HEK293 (cell line): ENCODE data around the gene CREG2.
"Not testable (repeated sequence)": the region's sequence is repeated elsewhere in the genome, so short reads cannot be mapped to it uniquely, and the experiment has no call there.

Experiments
- CTCF ChIA-PET: fragments of 350-600 bp; formaldehyde crosslinking; extraction: SDS; loops from one replicate; lab custom pipeline; 2021; ENCODE audit warnings: antibody characterized with exemption; lab: Yijun Ruan, JAX
- POLR2A ChIA-PET: fragments of 300-600 bp; formaldehyde crosslinking; extraction: SDS; loops from one replicate; lab custom pipeline; 2020; ENCODE audit warnings: antibody characterized with exemption, inconsistent platforms; lab: Yijun Ruan, JAX
- H3K27ac ChIP-seq: fragments of 200-500 bp; sonication (Bioruptor generic); 2 replicates; pipeline ENCODE4 v1.5.1; 2014; ENCODE audit warnings: low read depth, low read length, control low read depth, inconsistent platforms; ENCODE audit errors: extremely low read depth
- H3K36me3 ChIP-seq, 2 experiments: fragments of 200-500 bp in 1 of 2; sonication (Bioruptor generic) in 1 of 2; 1 replicate in 1 of 2; 2 replicates in 1 of 2; pipeline ENCODE4 v1.5.1; 2014 to 2017; ENCODE audit warnings: inconsistent platforms in 2 of 2, low read length in 2 of 2; ENCODE audit not compliant: control insufficient read depth in 2 of 2, insufficient read depth in 1 of 2
- H3K4me1 ChIP-seq: fragments of 200-500 bp; sonication (Bioruptor generic); 2 replicates; pipeline ENCODE4 v1.5.1; 2014; ENCODE audit warnings: mild to moderate bottlenecking, low read length, inconsistent platforms; ENCODE audit not compliant: control insufficient read depth, insufficient read depth
- H3K4me3 ChIP-seq: 2 replicates; pipeline ENCODE4 v1.5.1; 2011; ENCODE audit warnings: low read depth, mild to moderate bottlenecking, control low read depth, low read length, moderate library complexity
- H3K9me3 ChIP-seq: fragments of 200-500 bp; sonication (Bioruptor generic); 2 replicates; pipeline ENCODE4 v1.5.1; 2014; ENCODE audit warnings: low read depth, low read length, inconsistent platforms; ENCODE audit not compliant: control insufficient read depth, insufficient read depth
- GLI2 ChIP-seq: fragments of 450-650 bp; formaldehyde crosslinking; IDR thresholded peaks from 2 replicates; pipeline ENCODE4; 2017; ENCODE audit warnings: missing biosample characterization, missing genetic modification characterization, low read depth, borderline replicate concordance
- GLIS1 ChIP-seq: fragments of 450-650 bp; formaldehyde crosslinking; IDR thresholded peaks from 2 replicates; pipeline ENCODE4 v1.5.1; 2016; ENCODE audit warnings: missing biosample characterization, missing genetic modification characterization
- HOXC10 ChIP-seq: sonication (generic); formaldehyde crosslinking; IDR thresholded peaks from 2 replicates; pipeline ENCODE4 v1.8.1; 2023; ENCODE audit warnings: mild to moderate bottlenecking, missing genetic modification reagents
- KLF16 ChIP-seq: fragments of 450-650 bp; formaldehyde crosslinking; IDR thresholded peaks from 2 replicates; pipeline ENCODE4 v1.5.1; 2017; ENCODE audit warnings: missing biosample characterization, missing genetic modification characterization
- KLF9 ChIP-seq: fragments of 450-650 bp; formaldehyde crosslinking; IDR thresholded peaks from 2 replicates; pipeline ENCODE4 v1.5.1; 2016; ENCODE audit warnings: missing biosample characterization, missing genetic modification characterization, low read depth
- PRDM4 ChIP-seq: fragments of 450-650 bp; formaldehyde crosslinking; IDR thresholded peaks from 2 replicates; pipeline ENCODE4 v1.5.1; 2017; ENCODE audit warnings: missing biosample characterization, missing genetic modification characterization
- WT1 ChIP-seq: fragments of 450-650 bp; formaldehyde crosslinking; IDR thresholded peaks from 2 replicates; pipeline ENCODE4 v1.5.1; 2016; ENCODE audit warnings: missing biosample characterization, missing genetic modification characterization
- ZBTB11 ChIP-seq: fragments of 450-650 bp; formaldehyde crosslinking; conservative IDR thresholded peaks from 2 replicates; pipeline ENCODE4 v1.5.1; 2016; ENCODE audit warnings: low read depth, missing biosample characterization, missing genetic modification characterization
- ZBTB44 ChIP-seq: fragments of 450-650 bp; IDR thresholded peaks from 2 replicates; pipeline ENCODE4 v1.5.1; 2018; ENCODE audit warnings: missing biosample characterization, mild to moderate bottlenecking, missing genetic modification characterization
- ZBTB48 ChIP-seq: fragments of 450-650 bp; formaldehyde crosslinking; IDR thresholded peaks from 2 replicates; pipeline ENCODE4 v1.5.1; 2016; ENCODE audit warnings: missing biosample characterization, missing genetic modification characterization
- ZNF24 ChIP-seq: fragments of 450-650 bp; formaldehyde crosslinking; IDR thresholded peaks from 2 replicates; pipeline ENCODE4 v1.5.1; 2016; ENCODE audit warnings: missing biosample characterization, missing genetic modification characterization
- ZNF514 ChIP-seq: fragments of 450-650 bp; formaldehyde crosslinking; IDR thresholded peaks from 2 replicates; pipeline ENCODE4 v1.5.1; 2016; ENCODE audit warnings: missing biosample characterization, missing genetic modification characterization
- ZNF548 ChIP-seq: fragments of 450-650 bp; formaldehyde crosslinking; IDR thresholded peaks from 2 replicates; pipeline ENCODE4 v1.5.1; 2016; ENCODE audit warnings: missing biosample characterization, missing genetic modification characterization
- ZNF747 ChIP-seq: fragments of 450-650 bp; formaldehyde crosslinking; IDR thresholded peaks from 2 replicates; pipeline ENCODE4 v1.5.1; 2016; ENCODE audit warnings: missing biosample characterization, missing genetic modification characterization
- ZNF777 ChIP-seq: fragments of 450-650 bp; formaldehyde crosslinking; IDR thresholded peaks from 2 replicates; pipeline ENCODE4 v1.5.1; 2017; ENCODE audit warnings: missing biosample characterization, missing genetic modification characterization, borderline replicate concordance
- ZSCAN5A ChIP-seq: fragments of 450-650 bp; formaldehyde crosslinking; IDR thresholded peaks from 2 replicates; pipeline ENCODE4 v1.5.1; 2016; ENCODE audit warnings: missing biosample characterization, missing genetic modification characterization
- ZXDB ChIP-seq: fragments of 450-650 bp; formaldehyde crosslinking; IDR thresholded peaks from 2 replicates; pipeline ENCODE4 v1.5.1; 2016; ENCODE audit warnings: missing biosample characterization, missing genetic modification characterization

The CREG2 gene

GRCh38 chr2:101354420-101355311 is 32.6 kb downstream of the CREG2 start (continued):
- no peak for TF ChIP-seq ZXDB (tag by site-specific recombination)

GRCh38 chr2:101352631-101353030 is 34.7 kb downstream of the CREG2 start:
- CTCF ChIA-PET, result interaction anchor here (0.6 to 1.4 kb wide), 3 partner anchors 11 to 272 kb away, joined by 3 to 8 read pairs (median 3); no protein-coding TSS in a partner anchor
- POLR2A ChIA-PET, H3K4me3 ChIP-seq, H3K9me3 ChIP-seq, H3K4me1 ChIP-seq, H3K36me3 ChIP-seq, H3K27ac ChIP-seq: not testable (repeated sequence)

- ChIA-PET POLR2A (interaction anchor here (1.3 kb wide), 1 partner anchor 9 kb away, joined by 3 read pairs; no protein-coding TSS in a partner anchor), CTCF (interaction anchor here (0.6 to 1.2 kb wide), 7 partner anchors 8 to 1098 kb away, joined by 3 to 7 read pairs (median 4); no protein-coding TSS in a partner anchor)
- Histone ChIP-seq H3K36me3 (no peaks in the 10 kb centered on the region), H3K27ac (no peak overlapping the region), H3K9me3 (no peaks in the 10 kb centered on the region), H3K4me1 (no peaks in the 10 kb centered on the region), H3K4me3 (no peak overlapping the region)
- no peak for TF ChIP-seq HOXC10 (CRISPR knock-in tag)
- TF ChIP-seq ZNF24, result no peak
- no peak for TF ChIP-seq ZBTB48 (tag by site-specific recombination)
- no peak for TF ChIP-seq KLF16 (tag by site-specific recombination)
- TF ChIP-seq WT1 (tag by site-specific recombination), result no peak
- TF ChIP-seq PRDM4 (tag by site-specific recombination), result no peak
- TF ChIP-seq GLIS1 (tag by site-specific recombination), result no peak
- no peak for TF ChIP-seq ZNF514 (tag by site-specific recombination)
These were observed 36.1 kb downstream of the CREG2 start for GRCh38 chr2:101351207-101351606.

GRCh38 chr2:101349893-101350662 is 37.2 kb downstream of the CREG2 start:
- no peaks in the 10 kb centered on the region for H3K36me3 ChIP-seq
- POLR2A ChIA-PET, result interaction anchor here (1.3 kb wide), 1 partner anchor 10 kb away, joined by 3 read pairs; no protein-coding TSS in a partner anchor
- H3K27ac ChIP-seq, result no peak overlapping the region
- CTCF ChIA-PET, result interaction anchor here (0.6 to 1.9 kb wide), 14 partner anchors 9 to 475 kb away, joined by 3 to 11 read pairs (median 4); partner anchors contain the start of gene CREG2
- H3K4me1 ChIP-seq, result no peaks in the 10 kb centered on the region
- no peaks in the 10 kb centered on the region for H3K9me3 ChIP-seq
- H3K4me3 ChIP-seq, result no peak overlapping the region
- TF ChIP-seq ZNF747 (tag by site-specific recombination), result no peak
- no peak for TF ChIP-seq ZBTB44 (tag by site-specific recombination)
- no peak for TF ChIP-seq ZBTB11 (tag by site-specific recombination)
- TF ChIP-seq KLF9 (tag by site-specific recombination), result no peak
- no peak for TF ChIP-seq ZNF777 (tag by site-specific recombination)
- TF ChIP-seq ZNF548, result no peak
- TF ChIP-seq GLI2, result no peak
- TF ChIP-seq ZSCAN5A (tag by site-specific recombination), result no peak
